B cell (primary cell): Measurements from ENCODE around the gene CCNK. TPM values are rescaled to one million over a fixed set of nuclear protein-coding genes. Genes with fewer than 3 reads are reported as not detected.

ENCODE experiments used
- ATAC-seq: fragments of 200-7000 bp; cut with Tn5 transposase; one replicate; pipeline ENCODE4 v1.10.0; 2021; ENCODE audit warnings: low read depth, mild to moderate bottlenecking, moderate number of reproducible peaks, moderate library complexity
- CTCF ChIA-PET: fragments of 350-600 bp; sonication (Branson Sonifier 250); formaldehyde crosslinking; loops from one replicate; lab custom pipeline; 2021; ENCODE audit warnings: antibody characterized with exemption, inconsistent platforms; lab: Charles Lee
- POLR2A ChIA-PET: fragments of 350-600 bp; sonication (Branson Sonifier 250); formaldehyde crosslinking; loops from one replicate; lab custom pipeline; 2021; ENCODE audit warnings: antibody characterized with exemption; lab: Charles Lee
- DNase-seq: peaks from one replicate; pipeline ENCODE4 v3.0.0; 2013
- H2AFZ ChIP-seq: 2 replicates; pipeline ENCODE4 v1.6.1; 2012; ENCODE audit warnings: mild to moderate bottlenecking, low read depth, low read length; ENCODE audit not compliant: insufficient read depth, poor library complexity, severe bottlenecking
- H3K27ac ChIP-seq, 2 donors: 1 replicate in 1 of 2; 2 replicates in 1 of 2; pipeline ENCODE4 v1.5.1; 2012 to 2013; ENCODE audit warnings: low read length in 2 of 2, mild to moderate bottlenecking in 2 of 2, moderate library complexity in 1 of 2
- H3K27me3 ChIP-seq, 4 experiments: fragments of 200-600 bp in 1 of 4; sonication (generic) in 1 of 4; replicated peaks in 1 of 4; 1 replicate in 2 of 4; 2 replicates in 2 of 4; pipeline versions ENCODE4 v1.6.1 to v1.7.0; 2013 to 2016; ENCODE audit warnings: low read length in 3 of 4, mild to moderate bottlenecking in 2 of 4, mixed read lengths in 1 of 4, moderate library complexity in 1 of 4; ENCODE audit not compliant: insufficient read depth in 4 of 4, control insufficient read depth in 3 of 4; ENCODE audit errors: control extremely low read depth in 1 of 4
- H3K36me3 ChIP-seq, 2 experiments: replicated peaks in 1 of 2; 1 replicate in 1 of 2; 2 replicates in 1 of 2; pipeline versions ENCODE4 v1.6.1 to v1.7.1; 2013; ENCODE audit warnings: low read length in 1 of 2; ENCODE audit not compliant: insufficient read depth in 2 of 2, control insufficient read depth in 1 of 2; ENCODE audit errors: control extremely low read depth in 1 of 2, extremely low read depth in 1 of 2
- H3K4me1 ChIP-seq, 2 donors: fragments of 200-600 bp in 1 of 2; sonication (generic) in 1 of 2; 1 replicate in 1 of 2; 2 replicates in 1 of 2; pipeline versions ENCODE4 v1.5.1 to v1.6.1; 2013 to 2017; ENCODE audit warnings: low read length in 2 of 2; ENCODE audit not compliant: control insufficient read depth in 2 of 2, insufficient read depth in 2 of 2
- H3K4me2 ChIP-seq: replicated peaks from 2 replicates; pipeline ENCODE3; 2012; ENCODE audit warnings: mild to moderate bottlenecking, low read depth, low read length; ENCODE audit not compliant: poor library complexity, severe bottlenecking
- H3K4me3 ChIP-seq, 5 experiments: fragments of 200-600 bp in 1 of 5; sonication (generic) in 1 of 5; 1 replicate in 3 of 5; 2 replicates in 2 of 5; pipeline versions ENCODE4 v1.5.1 to v1.7.0; 2011 to 2016; ENCODE audit warnings: low read length in 4 of 5, mild to moderate bottlenecking in 4 of 5, low read depth in 2 of 5, control low read depth in 1 of 5, moderate library complexity in 1 of 5; ENCODE audit not compliant: insufficient read depth in 1 of 5; ENCODE audit errors: control extremely low read depth in 1 of 5, extremely low read depth in 1 of 5
- H3K79me2 ChIP-seq: fragments of 200-600 bp; sonication (generic); one replicate; pipeline ENCODE4 v1.6.0; 2016; ENCODE audit warnings: low read length; ENCODE audit not compliant: control insufficient read depth, insufficient read depth
- H3K9ac ChIP-seq: fragments of 200-600 bp; sonication (generic); 2 replicates; pipeline ENCODE4 v1.6.1; 2017; ENCODE audit warnings: mild to moderate bottlenecking, low read length, moderate library complexity
- H3K9me3 ChIP-seq, 3 donors: one replicate each; pipeline versions ENCODE4 v1.6.1 to v1.7.1; 2013; ENCODE audit warnings: low read length in 2 of 3; ENCODE audit not compliant: control insufficient read depth in 2 of 3, insufficient read depth in 1 of 3; ENCODE audit errors: control extremely low read depth in 1 of 3
- H4K20me1 ChIP-seq: 2 replicates; pipeline ENCODE4 v1.6.0; 2012; ENCODE audit warnings: mild to moderate bottlenecking, low read length; ENCODE audit not compliant: insufficient read depth, control insufficient read depth, poor library complexity, severe bottlenecking
- H3K27ac Mint-ChIP-seq: one replicate; pipeline ENCODE4 v1.8.0; 2021; ENCODE audit warnings: mixed read lengths
- H3K27me3 Mint-ChIP-seq: one replicate; pipeline ENCODE4 v1.8.0; 2021; ENCODE audit warnings: mixed read lengths
- H3K4me1 Mint-ChIP-seq: one replicate; pipeline ENCODE4 v1.8.0; 2021; ENCODE audit warnings: mixed read lengths
- H3K4me3 Mint-ChIP-seq: one replicate; pipeline ENCODE4 v1.8.0; 2021; ENCODE audit warnings: mixed read lengths
- H3K9me3 Mint-ChIP-seq: one replicate; pipeline ENCODE4 v1.8.0; 2022; ENCODE audit warnings: mixed read lengths; ENCODE audit not compliant: insufficient read depth
- CTCF ChIP-seq: fragments of 200-600 bp; IDR thresholded peaks from one replicate; pipeline ENCODE4 v1.8.0; 2022; ENCODE audit warnings: antibody characterized with exemption, mild to moderate bottlenecking
- EZH2 ChIP-seq: IDR thresholded peaks from 2 replicates; pipeline ENCODE4 v1.6.1; 2012; ENCODE audit warnings: borderline replicate concordance, low read depth, mild to moderate bottlenecking, moderate library complexity, low read length; ENCODE audit not compliant: insufficient read depth, poor library complexity, severe bottlenecking
- WGBS: methylation state at CpG from one replicate; pipeline ENCODE4 v1.1.5; 2013; ENCODE audit warnings: missing lambda C conversion rate; ENCODE audit not compliant: insufficient coverage; 5-methylcytosine and 5-hydroxymethylcytosine counted together
- intact Hi-C: fragments of 100-400 bp; cut with micrococcal nuclease; formaldehyde crosslinking; loops from one replicate; pipeline ENCODE4 v1.10.0; 2022
- polyA plus RNA-seq: library from polyadenylated mRNA; depleted of rRNA; stranded (reverse); fragments of >200 nt; gene quantifications from 2 replicates; pipeline ENCODE4 v1.2.3, GENCODE V29; 2012
- total RNA-seq, 2 donors: library from RNA; stranded (reverse); fragments of 120-200 nt in 1 of 2; gene quantifications; 1 replicate in 1 of 2; 2 replicates in 1 of 2; pipeline versions ENCODE4 v1.2.3 to v1.2.4, GENCODE V29; 2013 to 2022

CCNK gene
- total and polyA plus RNA-seq, 2 donors (not counting 1 experiment from before 2014, with no cell fraction given) = 17.5 to 82.0 TPM

- ChIA-PET CTCF (interaction anchor here (0.9 kb wide), 1 partner anchor 37 kb away, joined by 3 read pairs; no protein-coding TSS in a partner anchor), POLR2A (no interaction called here)
- Histone ChIP-seq H3K4me2 (no peak overlapping the region), H4K20me1 (no peaks in the 10 kb centered on the region), H3K9me3 (no peaks in the 10 kb centered on the region), H3K36me3 (peaks cover 0 to 10% of the 10 kb centered on the region in 2 experiments), H3K27ac (no peak overlapping the region), H3K4me3 (no peak overlapping the region), H2AFZ (no peak overlapping the region), H3K9ac (no peak overlapping the region), H3K27me3 (no peaks in the 10 kb centered on the region), H3K4me1 (no peaks in the 10 kb centered on the region), H3K79me2 (no peaks in the 10 kb centered on the region)
- DNase-seq (no peak), ATAC-seq (no peak)
- H3K4me3 Mint-ChIP-seq = no peak overlapping the region
- TF ChIP-seq CTCF (no peak), EZH2 (no peak)
- no peak overlapping the region for H3K27ac Mint-ChIP-seq
- no peaks in the 10 kb centered on the region for H3K4me1 Mint-ChIP-seq
- no peaks in the 10 kb centered on the region for H3K27me3 Mint-ChIP-seq
- no peaks in the 10 kb centered on the region for H3K9me3 Mint-ChIP-seq
- intact Hi-C loops = no loop called here
- 92% methylated on average over 27 of the region's 27 CpGs for WGBS
Measured at GRCh38 chr14:99515301-99516155, 34.3 kb downstream of the CCNK start.
